Activated naive CD4-positive, alpha-beta T cell treated with Interleukin-2 at 50 U/mL for 16 hours (primary cell): Measurements from ENCODE around the gene C2orf49.

Source experiments
- DNase-seq: peaks from one replicate; pipeline ENCODE4 v3.0.0-alpha.2; 2020

The C2orf49 gene

DNA sequence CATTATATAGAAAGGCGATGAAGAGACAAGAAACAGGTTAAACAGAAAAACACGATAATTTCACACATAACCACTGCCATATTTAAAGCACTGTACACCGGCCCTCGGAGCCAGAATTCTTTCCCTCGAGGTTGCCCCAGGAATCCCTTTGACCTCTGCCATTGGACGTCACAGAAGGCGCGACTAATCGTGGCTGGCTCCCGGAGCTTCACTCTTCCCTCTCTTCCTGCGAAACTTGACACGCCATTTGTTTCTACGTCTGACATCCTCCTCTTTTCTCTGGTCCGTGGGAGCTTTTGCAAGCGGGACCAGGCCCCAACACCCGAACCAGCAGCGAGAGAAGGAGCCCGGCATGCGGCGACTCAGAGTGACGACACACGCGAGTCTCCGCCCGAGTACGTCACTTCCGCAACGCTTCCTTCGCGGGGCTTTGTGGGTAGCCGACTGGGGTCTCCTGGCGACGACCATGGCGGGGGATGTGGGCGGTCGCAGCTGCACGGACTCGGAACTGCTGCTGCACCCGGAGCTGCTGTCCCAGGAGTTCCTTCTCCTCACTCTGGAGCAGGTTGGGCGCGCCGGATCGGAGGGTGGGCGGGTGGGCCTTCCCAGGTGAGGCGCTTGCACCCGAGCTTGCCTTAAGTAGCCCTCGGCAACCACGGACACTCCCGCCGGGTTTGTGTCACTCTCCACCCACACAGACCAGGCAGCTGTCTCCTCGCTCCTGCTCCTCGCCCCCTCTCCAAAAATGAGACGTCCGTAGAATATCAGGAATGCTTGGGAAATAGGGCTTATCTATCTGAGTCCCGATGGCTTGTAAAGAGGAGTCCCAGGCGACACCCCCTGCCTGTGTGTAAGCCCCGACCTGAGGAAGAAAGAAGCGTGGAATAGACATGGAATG lies at the start of gene C2orf49:
Gene C2orf49, plus strand, starts transcription at position 419 of the 898 bp plus-strand sequence. Its CDS starts 48 bp downstream, at position 467.
- DNase-seq: peak; percentile 92

- DNase-seq: peak; percentile 10
These were observed 49.6 kb upstream of the C2orf49 start for GRCh38 chr2:105287692-105288091.

GRCh38 chr2:105288133-105288532 lies 49.2 kb upstream of the C2orf49 start:
- no peak for DNase-seq

- DNase-seq: no peak
These were observed 46.2 kb upstream of the C2orf49 start for GRCh38 chr2:105290981-105291660.

- DNase-seq: no peak
These were observed 45.4 kb upstream of the C2orf49 start for GRCh38 chr2:105291981-105292380.

DNA sequence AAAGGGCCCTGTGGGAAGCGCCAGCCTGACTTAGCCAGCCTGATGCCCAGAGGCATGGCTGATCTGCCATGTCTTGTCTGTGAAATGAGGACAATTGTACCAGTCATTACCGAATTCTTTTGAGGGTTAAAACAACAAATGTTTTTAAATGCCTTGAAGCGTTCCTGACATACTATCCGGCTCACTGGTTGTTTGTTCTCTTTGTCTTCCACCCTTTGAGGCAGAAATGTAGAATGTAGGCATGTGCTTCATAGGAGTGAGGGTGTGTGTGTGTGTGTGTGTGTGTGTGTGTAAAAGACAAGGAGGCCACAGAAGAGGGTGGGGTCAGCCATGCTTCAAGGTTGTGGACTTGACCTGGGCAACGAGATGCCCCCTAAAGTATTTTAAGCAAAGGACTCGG lies 43.3 kb upstream of the C2orf49 start:
- no peak for DNase-seq

DNA sequence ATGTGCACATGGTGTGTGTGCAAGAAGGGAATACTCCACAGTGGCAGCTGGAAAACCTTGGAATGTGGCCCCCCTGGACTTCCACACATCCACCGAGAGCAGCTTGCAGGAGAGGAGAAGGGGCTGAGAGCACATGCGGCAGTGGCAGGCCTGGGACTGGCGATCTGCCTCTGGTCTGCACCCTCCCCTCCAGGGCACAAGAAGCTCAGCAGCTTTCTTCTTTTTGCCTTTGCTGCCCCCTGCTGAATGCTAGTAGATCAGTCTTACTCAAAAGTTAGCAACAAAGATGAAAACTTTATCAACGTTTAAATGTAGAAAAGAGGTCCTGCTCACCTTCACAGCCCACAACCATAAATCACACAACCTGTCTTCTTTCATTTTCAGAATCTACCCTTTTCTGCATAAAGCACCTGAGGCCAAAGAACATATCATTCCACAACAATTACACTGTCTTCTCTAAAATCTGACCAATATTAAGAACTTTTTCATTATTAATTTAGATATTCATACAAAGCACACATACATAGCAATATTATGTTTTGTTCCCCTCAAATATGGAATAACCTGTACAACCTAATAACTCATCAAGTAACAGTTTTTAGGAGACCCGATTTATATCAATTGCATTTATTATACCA lies 42.4 kb upstream of the C2orf49 start:
- peak; percentile 8 for DNase-seq

DNA sequence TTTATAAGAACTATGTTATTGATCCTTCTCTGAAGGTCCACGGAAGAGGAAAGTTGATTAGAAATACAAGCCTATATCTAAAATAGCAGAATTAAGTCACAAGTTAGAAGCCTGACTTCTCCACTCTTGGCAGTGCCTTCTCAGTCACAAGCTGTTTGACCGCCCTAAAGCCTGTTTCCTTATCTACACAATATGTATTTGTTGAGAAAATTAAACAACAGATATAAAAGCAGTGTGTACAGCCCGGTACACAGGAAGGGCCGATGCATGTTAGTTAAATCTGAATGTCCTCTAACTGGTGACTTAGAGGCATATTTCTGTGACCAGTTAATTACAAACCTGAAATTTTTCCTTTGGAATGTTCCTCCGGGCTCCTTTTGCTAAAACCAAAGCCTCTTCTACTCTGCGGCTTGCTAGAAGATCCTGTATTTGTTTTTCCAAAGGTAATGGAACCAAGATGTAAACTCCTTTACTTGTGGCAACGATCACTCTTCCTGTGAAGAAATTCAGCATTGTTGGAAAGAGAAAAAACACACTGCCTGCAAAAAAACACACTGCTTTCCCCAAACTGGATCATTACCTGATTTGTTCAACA lies 41.2 kb upstream of the C2orf49 start:
- DNase-seq: no peak

GRCh38 chr2:105297216-105297615 lies 40.1 kb upstream of the C2orf49 start:
- no peak for DNase-seq

GRCh38 chr2:105298017-105298416 lies 39.3 kb upstream of the C2orf49 start:
- DNase-seq: no peak

DNA sequence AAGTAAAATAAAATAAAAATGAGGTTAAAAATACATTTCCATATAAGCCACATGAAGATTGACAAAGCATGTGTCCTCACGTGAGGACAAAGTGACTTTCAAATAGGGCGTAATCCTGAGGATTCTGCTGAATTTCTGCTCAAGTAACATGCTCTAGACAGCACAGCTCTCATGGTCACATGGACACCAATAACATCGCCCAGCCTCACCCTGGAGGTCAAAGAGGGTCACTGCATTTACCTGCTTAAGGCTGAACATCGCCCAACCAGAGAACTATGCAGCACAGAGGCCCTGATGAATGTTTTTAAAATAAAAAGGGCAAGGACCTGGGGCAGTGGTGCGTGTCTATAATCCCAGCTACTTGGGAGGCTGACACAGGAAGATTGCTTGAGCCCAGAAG lies 38.0 kb upstream of the C2orf49 start:
- no peak for DNase-seq

GRCh38 chr2:105301646-105302045 lies 35.7 kb upstream of the C2orf49 start:
- no peak for DNase-seq

GRCh38 chr2:105307146-105307545 lies 30.2 kb upstream of the C2orf49 start:
- DNase-seq: no peak

DNA sequence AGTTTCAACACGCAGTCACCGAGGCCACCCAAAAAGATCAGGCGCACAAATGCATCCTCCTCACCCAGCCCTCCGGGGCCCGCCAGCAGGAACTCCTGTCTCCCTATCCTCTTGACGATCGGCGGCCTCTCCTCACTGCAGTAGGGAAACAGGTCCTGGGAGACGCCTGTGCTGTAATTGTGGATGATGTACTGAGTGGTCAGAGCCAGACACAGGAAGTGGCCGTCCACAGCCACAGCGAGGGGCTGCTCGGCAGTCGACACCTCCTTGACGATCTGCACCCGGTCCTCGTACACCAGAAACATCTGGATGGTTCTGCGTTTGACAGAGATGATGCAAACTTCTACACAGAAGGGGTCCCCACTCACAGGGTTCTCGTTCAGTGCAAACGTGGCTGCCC lies 29.8 kb upstream of the C2orf49 start:
- DNase-seq: no peak

DNA sequence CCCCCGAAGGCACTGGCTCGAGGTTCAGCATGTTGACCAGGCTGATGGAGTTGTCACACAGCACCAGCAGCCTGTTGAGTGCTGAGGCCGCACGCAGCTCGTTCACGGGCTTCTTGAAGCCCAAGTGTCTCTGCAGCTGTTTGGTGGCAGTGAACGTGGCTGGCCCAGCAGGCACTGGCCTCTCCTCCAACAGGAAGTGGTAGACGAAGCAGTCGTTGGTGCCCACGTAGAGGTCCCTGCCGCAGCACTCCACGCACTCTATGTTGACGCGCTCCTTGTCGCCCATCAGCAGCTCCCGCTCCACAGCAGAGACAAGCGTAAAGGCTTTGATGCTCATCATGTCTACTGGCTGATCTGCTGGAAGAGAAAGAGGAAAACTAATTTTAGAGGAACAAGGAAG lies 29.4 kb upstream of the C2orf49 start:
- no peak for DNase-seq

DNA sequence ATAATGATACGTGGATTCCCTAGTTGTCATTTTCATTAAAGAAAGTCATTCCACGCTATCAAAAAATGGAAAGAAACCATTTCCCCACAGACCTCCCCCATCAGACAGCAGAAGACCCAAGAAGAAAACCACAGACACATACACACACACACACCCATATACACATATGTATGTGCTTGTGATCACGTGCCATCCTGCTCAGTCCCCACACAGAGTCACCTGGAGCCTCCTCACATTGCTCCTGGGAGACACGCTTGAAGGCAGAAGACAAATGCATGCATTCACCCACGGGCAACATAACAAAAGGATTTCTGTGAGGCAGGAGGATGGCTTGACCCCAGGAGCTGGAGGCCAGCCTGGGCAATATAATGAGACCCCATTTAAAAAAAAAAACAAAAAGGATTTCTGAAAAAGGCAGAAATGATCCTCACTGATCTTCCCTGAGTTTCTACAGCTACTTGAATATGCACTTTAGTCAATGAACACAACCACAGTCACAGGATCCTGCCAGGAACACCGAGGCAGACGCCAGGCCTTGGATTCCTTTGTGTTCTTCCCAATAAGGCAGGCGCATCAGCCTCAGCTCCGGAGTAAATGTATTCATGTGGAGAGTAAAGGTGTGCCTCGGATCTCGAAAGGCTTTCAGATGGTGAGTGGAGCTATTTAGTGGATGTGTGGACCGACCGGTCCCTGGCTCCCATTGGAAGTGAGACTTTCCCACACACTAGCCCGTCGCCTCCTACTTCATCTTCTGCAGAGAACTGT lies 28.8 kb upstream of the C2orf49 start:
- DNase-seq: no peak

DNA sequence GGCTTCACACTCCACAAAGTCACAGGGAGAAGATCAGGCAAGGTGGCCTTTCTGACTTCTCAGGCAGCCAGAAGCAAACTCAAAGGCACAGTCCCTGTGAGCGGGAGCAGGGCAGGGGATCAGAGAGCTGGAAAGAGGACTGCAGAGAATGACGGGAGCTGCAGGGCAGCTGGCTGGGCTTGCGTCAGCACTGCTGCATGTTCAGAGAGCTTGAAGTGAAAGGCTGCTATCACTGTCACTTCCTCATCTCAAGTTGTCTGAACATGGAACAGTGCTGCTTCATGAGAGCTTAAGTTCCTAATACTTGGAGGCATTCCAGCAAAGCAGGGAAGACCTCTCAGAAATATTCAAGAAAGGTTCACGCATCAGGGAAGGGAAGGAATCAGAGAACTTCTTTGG lies 28.2 kb upstream of the C2orf49 start:
- DNase-seq: no peak

GRCh38 chr2:105313877-105314276 lies 23.5 kb upstream of the C2orf49 start:
- no peak for DNase-seq

GRCh38 chr2:105315314-105315713 lies 22.0 kb upstream of the C2orf49 start:
- no peak for DNase-seq

- DNase-seq: no peak
These were observed 19.4 kb upstream of the C2orf49 start for GRCh38 chr2:105317937-105318336.

DNA sequence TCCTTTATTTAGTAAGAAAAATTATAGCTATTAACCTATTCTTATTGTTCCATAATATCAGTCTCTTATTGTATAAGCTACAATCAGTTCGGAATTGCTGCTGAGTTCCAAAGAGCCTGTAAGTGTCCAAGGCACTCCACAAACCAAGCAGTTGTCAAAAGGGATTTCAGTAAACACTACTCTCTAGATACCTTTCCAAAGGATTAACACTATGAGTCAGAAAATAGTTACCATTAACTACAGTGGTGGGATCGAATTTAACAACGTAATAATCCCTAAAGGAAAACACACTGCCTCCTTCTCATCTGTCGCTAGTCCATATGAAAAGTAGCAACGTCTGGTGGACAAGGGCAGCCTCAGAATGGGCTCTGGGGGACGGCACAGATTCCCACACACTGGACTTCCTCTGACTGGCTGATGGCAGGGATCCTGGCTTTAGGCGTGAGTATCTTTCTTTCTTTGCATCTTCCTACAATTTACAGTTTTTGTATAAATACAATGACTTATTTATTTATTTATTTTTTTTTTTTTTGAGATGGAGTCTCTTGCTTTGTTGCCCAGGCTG lies 16.6 kb upstream of the C2orf49 start:
- DNase-seq: no peak
